ENCODE results near the gene GSTT4. TPM values are rescaled to one million over a fixed set of nuclear protein-coding genes. Genes with fewer than 3 reads are reported as not detected.

GSTT4 gene
- total RNA-seq, 1 experiment from 2014 or later, result not detected

- H3K27me3 ChIP-seq (ENCODE audit: insufficient read depth, low read depth), result no peaks in the 10 kb centered on the region
- H3K27ac ChIP-seq, result no peak overlapping the region
- H3K36me3 ChIP-seq (ENCODE audit: low read depth), result no peaks in the 10 kb centered on the region
- peaks cover 34% of the 10 kb centered on the region for H3K79me2 ChIP-seq (ENCODE audit: low read depth)
- no peak overlapping the region for H3K4me2 ChIP-seq
- no peak for DNase-seq
- POLR2A ChIA-PET (ENCODE audit: unreplicated experiment), result no interaction called here
- H4K20me1 ChIP-seq (ENCODE audit: insufficient read depth), result peaks cover 12% of the 10 kb centered on the region
- H3K4me1 ChIP-seq (replicated peaks; ENCODE audit: insufficient read depth), result no peaks in the 10 kb centered on the region
- intact Hi-C loops (cut with micrococcal nuclease; ENCODE audit: unreplicated experiment), result no loop called here
- TF ChIP-seq EZH2 (IDR thresholded peaks at IDR 0.05; ENCODE audit: low read depth) (no peak), CTCF (conservative IDR thresholded peaks at IDR 0.05) (no peak)
- H3K4me3 ChIP-seq, result no peak overlapping the region
- no peaks in the 10 kb centered on the region for H3K9me3 ChIP-seq (ENCODE audit: insufficient read depth, low read depth)
- CTCF ChIA-PET, result no interaction called here
- H2AFZ ChIP-seq, result no peak overlapping the region
- no TSS peak for BruUV-seq (replicated peaks)
- no peaks in the 10 kb centered on the region for H3F3A ChIP-seq (ENCODE audit: insufficient read depth, low read depth)
- H3K9me2 ChIP-seq (ENCODE audit: insufficient read depth), result no peaks in the 10 kb centered on the region
These were observed 24.1 kb upstream of the GSTT4 start for GRCh38 chr22:24029304-24029703.

- Histone ChIP-seq H3K4me1 (replicated peaks; ENCODE audit: insufficient read depth) (no peaks in the 10 kb centered on the region), H3K9me2 (ENCODE audit: insufficient read depth) (no peaks in the 10 kb centered on the region), H3F3A (ENCODE audit: insufficient read depth, low read depth) (no peaks in the 10 kb centered on the region), H3K4me2 (no peak overlapping the region), H3K36me3 (ENCODE audit: low read depth) (no peaks in the 10 kb centered on the region), H3K27ac (no peak overlapping the region), H4K20me1 (ENCODE audit: insufficient read depth) (peaks cover 7% of the 10 kb centered on the region), H3K79me2 (ENCODE audit: low read depth) (peaks cover 36% of the 10 kb centered on the region), H3K4me3 (no peak overlapping the region), H3K9me3 (ENCODE audit: insufficient read depth, low read depth) (no peaks in the 10 kb centered on the region), H2AFZ (no peak overlapping the region), H3K27me3 (ENCODE audit: insufficient read depth, low read depth) (no peaks in the 10 kb centered on the region)
- DNase-seq, result no peak
- CTCF ChIA-PET, result no interaction called here
- POLR2A ChIA-PET (ENCODE audit: unreplicated experiment), result no interaction called here
- BruUV-seq (replicated peaks), result no TSS peak
- intact Hi-C loops (cut with micrococcal nuclease; ENCODE audit: unreplicated experiment), result no loop called here
- no peak for TF ChIP-seq CTCF (conservative IDR thresholded peaks at IDR 0.05)
- no peak for TF ChIP-seq EZH2 (IDR thresholded peaks at IDR 0.05; ENCODE audit: low read depth)
These were observed 23.3 kb upstream of the GSTT4 start for GRCh38 chr22:24028533-24028932.

- peaks cover 7% of the 10 kb centered on the region for H4K20me1 ChIP-seq (ENCODE audit: insufficient read depth)
- intact Hi-C loops (cut with micrococcal nuclease; ENCODE audit: unreplicated experiment), result no loop called here
- H2AFZ ChIP-seq, result no peak overlapping the region
- no peak overlapping the region for H3K27ac ChIP-seq
- H3K79me2 ChIP-seq (ENCODE audit: low read depth), result peaks cover 36% of the 10 kb centered on the region
- ChIA-PET POLR2A (ENCODE audit: unreplicated experiment) (no interaction called here), CTCF (no interaction called here)
- H3K36me3 ChIP-seq (ENCODE audit: low read depth), result no peaks in the 10 kb centered on the region
- H3K9me2 ChIP-seq (ENCODE audit: insufficient read depth), result no peaks in the 10 kb centered on the region
- TF ChIP-seq EZH2 (IDR thresholded peaks at IDR 0.05; ENCODE audit: low read depth) (no peak), CTCF (conservative IDR thresholded peaks at IDR 0.05) (no peak)
- H3K4me1 ChIP-seq (replicated peaks; ENCODE audit: insufficient read depth), result no peaks in the 10 kb centered on the region
- H3K4me3 ChIP-seq, result no peak overlapping the region
- BruUV-seq (replicated peaks), result no TSS peak
- no peaks in the 10 kb centered on the region for H3K9me3 ChIP-seq (ENCODE audit: insufficient read depth, low read depth)
- H3K27me3 ChIP-seq (ENCODE audit: insufficient read depth, low read depth), result no peaks in the 10 kb centered on the region
- no peak overlapping the region for H3K4me2 ChIP-seq
- no peak for DNase-seq
- no peaks in the 10 kb centered on the region for H3F3A ChIP-seq (ENCODE audit: insufficient read depth, low read depth)
These were observed 22.7 kb upstream of the GSTT4 start for GRCh38 chr22:24027991-24028390.

Measured in PC-9 (cell line).